ENCODE measurements around the gene CASP10. TPM values are rescaled to one million over a fixed set of nuclear protein-coding genes. Genes with fewer than 3 reads are reported as not detected.

CASP10 gene
- total and polyA plus RNA-seq, 2 of the 13 experiments (the other 11 are each of a cell fraction or from before 2014, with no cell fraction given) = 22.2 to 23.8 TPM

DNA sequence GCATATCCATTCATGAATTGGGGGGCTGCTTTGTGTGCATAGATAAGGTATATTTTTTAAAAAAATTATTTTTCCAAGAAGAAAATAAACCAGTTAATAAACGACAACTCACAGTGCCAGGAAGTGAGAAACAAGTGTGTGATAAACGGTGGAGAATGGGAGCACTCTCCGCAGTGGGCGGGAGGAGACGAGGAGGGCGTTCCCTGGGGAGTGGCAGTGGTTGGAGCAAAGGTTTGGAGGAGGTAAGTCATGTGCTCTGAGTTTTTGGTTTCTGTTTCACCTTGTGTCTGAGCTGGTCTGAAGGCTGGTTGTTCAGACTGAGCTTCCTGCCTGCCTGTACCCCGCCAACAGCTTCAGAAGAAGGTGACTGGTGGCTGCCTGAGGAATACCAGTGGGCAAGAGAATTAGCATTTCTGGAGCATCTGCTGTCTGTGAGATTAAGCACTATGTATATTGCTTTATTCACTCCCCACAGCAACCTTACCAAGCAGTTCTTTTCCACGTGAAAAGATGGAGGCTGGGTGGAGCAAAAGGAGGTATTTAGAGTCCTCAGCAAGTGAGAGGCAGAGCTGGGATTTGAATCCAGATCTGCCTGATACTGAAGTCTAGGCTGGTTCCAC, 50.4 kb downstream of the CASP10 start (continued):
- TF ChIP-seq, protein P1, sequence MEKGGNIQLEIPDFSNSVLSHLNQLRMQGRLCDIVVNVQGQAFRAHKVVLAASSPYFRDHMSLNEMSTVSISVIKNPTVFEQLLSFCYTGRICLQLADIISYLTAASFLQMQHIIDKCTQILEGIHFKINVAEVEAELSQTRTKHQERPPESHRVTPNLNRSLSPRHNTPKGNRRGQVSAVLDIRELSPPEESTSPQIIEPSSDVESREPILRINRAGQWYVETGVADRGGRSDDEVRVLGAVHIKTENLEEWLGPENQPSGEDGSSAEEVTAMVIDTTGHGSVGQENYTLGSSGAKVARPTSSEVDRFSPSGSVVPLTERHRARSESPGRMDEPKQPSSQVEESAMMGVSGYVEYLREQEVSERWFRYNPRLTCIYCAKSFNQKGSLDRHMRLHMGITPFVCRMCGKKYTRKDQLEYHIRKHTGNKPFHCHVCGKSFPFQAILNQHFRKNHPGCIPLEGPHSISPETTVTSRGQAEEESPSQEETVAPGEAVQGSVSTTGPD (CRISPR knock-in tag; IDR thresholded peaks at IDR 0.05) = no peak
- no peak for TF ChIP-seq HNRNPH1 (optimal IDR thresholded peaks at IDR 0.05; ENCODE audit: low read depth, low read length)
- no peak for TF ChIP-seq PCBP1 (IDR thresholded peaks at IDR 0.05; ENCODE audit: borderline replicate concordance, low read depth, low read length)
- TF ChIP-seq, protein P2, sequence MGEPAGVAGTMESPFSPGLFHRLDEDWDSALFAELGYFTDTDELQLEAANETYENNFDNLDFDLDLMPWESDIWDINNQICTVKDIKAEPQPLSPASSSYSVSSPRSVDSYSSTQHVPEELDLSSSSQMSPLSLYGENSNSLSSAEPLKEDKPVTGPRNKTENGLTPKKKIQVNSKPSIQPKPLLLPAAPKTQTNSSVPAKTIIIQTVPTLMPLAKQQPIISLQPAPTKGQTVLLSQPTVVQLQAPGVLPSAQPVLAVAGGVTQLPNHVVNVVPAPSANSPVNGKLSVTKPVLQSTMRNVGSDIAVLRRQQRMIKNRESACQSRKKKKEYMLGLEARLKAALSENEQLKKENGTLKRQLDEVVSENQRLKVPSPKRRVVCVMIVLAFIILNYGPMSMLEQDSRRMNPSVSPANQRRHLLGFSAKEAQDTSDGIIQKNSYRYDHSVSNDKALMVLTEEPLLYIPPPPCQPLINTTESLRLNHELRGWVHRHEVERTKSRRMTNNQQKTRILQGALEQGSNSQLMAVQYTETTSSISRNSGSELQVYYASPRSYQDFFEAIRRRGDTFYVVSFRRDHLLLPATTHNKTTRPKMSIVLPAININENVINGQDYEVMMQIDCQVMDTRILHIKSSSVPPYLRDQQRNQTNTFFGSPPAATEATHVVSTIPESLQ (CRISPR knock-in tag; conservative IDR thresholded peaks at IDR 0.05) = no peak
- no peak; the same call in 1 of the 2 replicates for TF ChIP-seq ZC3H4 (CRISPR knock-in tag; IDR thresholded peaks at IDR 0.05; ENCODE audit: borderline replicate concordance)
- TF ChIP-seq ZNF7 (CRISPR knock-in tag; IDR thresholded peaks at IDR 0.05) = no peak
- TF ChIP-seq THAP11 (CRISPR knock-in tag; IDR thresholded peaks at IDR 0.05) = peak; percentile 59
- peak; percentile 39; the same call in 1 of the 2 replicates for TF ChIP-seq ZNF782 (CRISPR knock-in tag; IDR thresholded peaks at IDR 0.05; ENCODE audit: borderline replicate concordance)
- TF ChIP-seq, protein P3, sequence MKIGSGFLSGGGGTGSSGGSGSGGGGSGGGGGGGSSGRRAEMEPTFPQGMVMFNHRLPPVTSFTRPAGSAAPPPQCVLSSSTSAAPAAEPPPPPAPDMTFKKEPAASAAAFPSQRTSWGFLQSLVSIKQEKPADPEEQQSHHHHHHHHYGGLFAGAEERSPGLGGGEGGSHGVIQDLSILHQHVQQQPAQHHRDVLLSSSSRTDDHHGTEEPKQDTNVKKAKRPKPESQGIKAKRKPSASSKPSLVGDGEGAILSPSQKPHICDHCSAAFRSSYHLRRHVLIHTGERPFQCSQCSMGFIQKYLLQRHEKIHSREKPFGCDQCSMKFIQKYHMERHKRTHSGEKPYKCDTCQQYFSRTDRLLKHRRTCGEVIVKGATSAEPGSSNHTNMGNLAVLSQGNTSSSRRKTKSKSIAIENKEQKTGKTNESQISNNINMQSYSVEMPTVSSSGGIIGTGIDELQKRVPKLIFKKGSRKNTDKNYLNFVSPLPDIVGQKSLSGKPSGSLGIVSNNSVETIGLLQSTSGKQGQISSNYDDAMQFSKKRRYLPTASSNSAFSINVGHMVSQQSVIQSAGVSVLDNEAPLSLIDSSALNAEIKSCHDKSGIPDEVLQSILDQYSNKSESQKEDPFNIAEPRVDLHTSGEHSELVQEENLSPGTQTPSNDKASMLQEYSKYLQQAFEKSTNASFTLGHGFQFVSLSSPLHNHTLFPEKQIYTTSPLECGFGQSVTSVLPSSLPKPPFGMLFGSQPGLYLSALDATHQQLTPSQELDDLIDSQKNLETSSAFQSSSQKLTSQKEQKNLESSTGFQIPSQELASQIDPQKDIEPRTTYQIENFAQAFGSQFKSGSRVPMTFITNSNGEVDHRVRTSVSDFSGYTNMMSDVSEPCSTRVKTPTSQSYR (CRISPR knock-in tag; IDR thresholded peaks at IDR 0.05; ENCODE audit: borderline replicate concordance) = no peak
- TF ChIP-seq ZMAT3 (CRISPR knock-in tag; conservative IDR thresholded peaks at IDR 0.05) = peak; percentile 75
- TF ChIP-seq ISL2 (CRISPR knock-in tag; IDR thresholded peaks at IDR 0.05) = no peak; the same call in 1 of the 2 replicates
- TF ChIP-seq NRL (CRISPR knock-in tag; IDR thresholded peaks at IDR 0.05; ENCODE audit: borderline replicate concordance) = no peak
- TF ChIP-seq, protein P4, sequence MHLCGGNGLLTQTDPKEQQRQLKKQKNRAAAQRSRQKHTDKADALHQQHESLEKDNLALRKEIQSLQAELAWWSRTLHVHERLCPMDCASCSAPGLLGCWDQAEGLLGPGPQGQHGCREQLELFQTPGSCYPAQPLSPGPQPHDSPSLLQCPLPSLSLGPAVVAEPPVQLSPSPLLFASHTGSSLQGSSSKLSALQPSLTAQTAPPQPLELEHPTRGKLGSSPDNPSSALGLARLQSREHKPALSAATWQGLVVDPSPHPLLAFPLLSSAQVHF (CRISPR knock-in tag; IDR thresholded peaks at IDR 0.05) = no peak
- TF ChIP-seq ZNF430 (CRISPR knock-in tag; IDR thresholded peaks at IDR 0.05) = 0 out of 2 replicates have a peak, but pooled peaks have one; percentile 18
- no peak for TF ChIP-seq PHF5A (CRISPR knock-in tag; IDR thresholded peaks at IDR 0.05; ENCODE audit: low read depth, unreplicated experiment)
- TF ChIP-seq, protein P5, sequence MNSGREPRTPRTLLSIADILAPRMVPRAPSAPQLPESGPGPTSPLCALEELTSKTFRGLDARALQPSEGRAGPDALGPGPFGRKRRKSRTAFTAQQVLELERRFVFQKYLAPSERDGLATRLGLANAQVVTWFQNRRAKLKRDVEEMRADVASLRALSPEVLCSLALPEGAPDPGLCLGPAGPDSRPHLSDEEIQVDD (CRISPR knock-in tag; IDR thresholded peaks at IDR 0.05; ENCODE audit: borderline replicate concordance) = no peak
- TF ChIP-seq ZNF232 (CRISPR knock-in tag; IDR thresholded peaks at IDR 0.05; ENCODE audit: borderline replicate concordance) = no peak
- no peak for TF ChIP-seq ZNF562 (CRISPR knock-in tag; IDR thresholded peaks at IDR 0.05; ENCODE audit: borderline replicate concordance)
- TF ChIP-seq KAT7 (CRISPR knock-in tag; IDR thresholded peaks at IDR 0.05; ENCODE audit: borderline replicate concordance) = no peak; the same call in 1 of the 2 replicates
- 0 out of 2 replicates have a peak, but pooled peaks have one; percentile 45 for TF ChIP-seq ZNF335 (CRISPR knock-in tag; IDR thresholded peaks at IDR 0.05)
- TF ChIP-seq ZNF136 (CRISPR knock-in tag; IDR thresholded peaks at IDR 0.05; ENCODE audit: low read depth) = no peak

Data from HepG2 (cell line).